ENCODE measurements around the gene SSTR5.
"Not testable (repeated sequence)": the region's sequence is repeated elsewhere in the genome, so short reads cannot be mapped to it uniquely, and the experiment has no call there.

Gene SSTR5

GRCh38 chr16:1072526-1073261 lies at the start of gene SSTR5:
SSTR5 (plus strand) TSS chr16:1072747; CDS start chr16:1078869, 6,122 bp downstream.
- Histone ChIP-seq H3K36me3 (ENCODE audit: insufficient read depth, low read length) (no peaks in the 10 kb centered on the region), H3K4me3 (no peak within 1 kb of the TSS), H3K9me3 (ENCODE audit: low read depth, low read length) (no peaks in the 10 kb centered on the region), H3K27ac (no peak within 1 kb of the TSS), H3K9ac (ENCODE audit: insufficient read length) (no peak within 1 kb of the TSS)
- TF ChIP-seq EZH2 (IDR thresholded peaks at IDR 0.05) (no peak), FOXP2 (optimal IDR thresholded peaks at IDR 0.05; ENCODE audit: control extremely low read depth, extremely low read length, insufficient read depth) (no peak), POLR2AphosphoS5 (IDR thresholded peaks at IDR 0.05; ENCODE audit: borderline replicate concordance, low read depth, low read length) (no peak)
- no peak for DNase-seq (ENCODE audit: low read depth, low spot score)

GRCh38 chr16:1024138-1024537 lies 48.4 kb upstream of the SSTR5 start:
- Histone ChIP-seq H3K27ac (no peak overlapping the region), H3K36me3 (ENCODE audit: insufficient read depth, low read length) (no peaks in the 10 kb centered on the region), H3K4me3 (no peak overlapping the region), H3K9me3 (ENCODE audit: low read depth, low read length) (no peaks in the 10 kb centered on the region), H3K9ac (ENCODE audit: insufficient read length) (no peak overlapping the region)
- TF ChIP-seq POLR2AphosphoS5 (IDR thresholded peaks at IDR 0.05; ENCODE audit: borderline replicate concordance, low read depth, low read length) (no peak), EZH2 (IDR thresholded peaks at IDR 0.05) (no peak), FOXP2 (optimal IDR thresholded peaks at IDR 0.05; ENCODE audit: control extremely low read depth, extremely low read length, insufficient read depth) (no peak)
- DNase-seq (ENCODE audit: low read depth, low spot score) = no peak

GRCh38 chr16:1025183-1025809 lies 47.3 kb upstream of the SSTR5 start:
- not testable (repeated sequence) for H3K9ac ChIP-seq (ENCODE audit: insufficient read length); H3K36me3 ChIP-seq (ENCODE audit: insufficient read depth, low read length); H3K27ac ChIP-seq; H3K4me3 ChIP-seq; H3K9me3 ChIP-seq (ENCODE audit: low read depth, low read length); DNase-seq (ENCODE audit: low read depth, low spot score)

GRCh38 chr16:1026057-1026783 lies 46.3 kb upstream of the SSTR5 start:
- no peaks in the 10 kb centered on the region for H3K36me3 ChIP-seq (ENCODE audit: insufficient read depth, low read length)
- H3K27ac ChIP-seq = no peak overlapping the region
- H3K9me3 ChIP-seq (ENCODE audit: low read depth, low read length) = no peaks in the 10 kb centered on the region
- TF ChIP-seq EZH2 (IDR thresholded peaks at IDR 0.05) (no peak), FOXP2 (optimal IDR thresholded peaks at IDR 0.05; ENCODE audit: control extremely low read depth, extremely low read length, insufficient read depth) (no peak), POLR2AphosphoS5 (IDR thresholded peaks at IDR 0.05; ENCODE audit: borderline replicate concordance, low read depth, low read length) (no peak)
- H3K9ac ChIP-seq (ENCODE audit: insufficient read length) = no peak overlapping the region
- no peak overlapping the region for H3K4me3 ChIP-seq
- no peak for DNase-seq (ENCODE audit: low read depth, low spot score)

- DNase-seq (ENCODE audit: low read depth, low spot score) = no peak
- H3K36me3 ChIP-seq (ENCODE audit: insufficient read depth, low read length) = no peaks in the 10 kb centered on the region
- H3K27ac ChIP-seq = no peak overlapping the region
- TF ChIP-seq POLR2AphosphoS5 (IDR thresholded peaks at IDR 0.05; ENCODE audit: borderline replicate concordance, low read depth, low read length) = no peak
- no peak for TF ChIP-seq FOXP2 (optimal IDR thresholded peaks at IDR 0.05; ENCODE audit: control extremely low read depth, extremely low read length, insufficient read depth)
- TF ChIP-seq EZH2 (IDR thresholded peaks at IDR 0.05) = no peak
- no peak overlapping the region for H3K9ac ChIP-seq (ENCODE audit: insufficient read length)
- no peak overlapping the region for H3K4me3 ChIP-seq
- no peaks in the 10 kb centered on the region for H3K9me3 ChIP-seq (ENCODE audit: low read depth, low read length)
These were observed 45.6 kb upstream of the SSTR5 start for GRCh38 chr16:1026784-1027500.

- H3K27ac ChIP-seq = no peak overlapping the region
- H3K4me3 ChIP-seq = no peak overlapping the region
- no peaks in the 10 kb centered on the region for H3K36me3 ChIP-seq (ENCODE audit: insufficient read depth, low read length)
- TF ChIP-seq POLR2AphosphoS5 (IDR thresholded peaks at IDR 0.05; ENCODE audit: borderline replicate concordance, low read depth, low read length) = no peak
- no peak for TF ChIP-seq FOXP2 (optimal IDR thresholded peaks at IDR 0.05; ENCODE audit: control extremely low read depth, extremely low read length, insufficient read depth)
- no peak for TF ChIP-seq EZH2 (IDR thresholded peaks at IDR 0.05)
- no peak overlapping the region for H3K9ac ChIP-seq (ENCODE audit: insufficient read length)
- no peak for DNase-seq (ENCODE audit: low read depth, low spot score)
- H3K9me3 ChIP-seq (ENCODE audit: low read depth, low read length) = no peaks in the 10 kb centered on the region
These were observed 45.1 kb upstream of the SSTR5 start for GRCh38 chr16:1027501-1027815.

GRCh38 chr16:1028056-1028455 lies 44.5 kb upstream of the SSTR5 start:
- TF ChIP-seq POLR2AphosphoS5 (IDR thresholded peaks at IDR 0.05; ENCODE audit: borderline replicate concordance, low read depth, low read length) = no peak
- H3K36me3 ChIP-seq (ENCODE audit: insufficient read depth, low read length) = no peaks in the 10 kb centered on the region
- H3K9me3 ChIP-seq (ENCODE audit: low read depth, low read length) = no peaks in the 10 kb centered on the region
- no peak overlapping the region for H3K9ac ChIP-seq (ENCODE audit: insufficient read length)
- H3K27ac ChIP-seq = no peak overlapping the region
- H3K4me3 ChIP-seq = no peak overlapping the region
- no peak for DNase-seq (ENCODE audit: low read depth, low spot score)

- Histone ChIP-seq H3K4me3 (no peak overlapping the region), H3K9ac (ENCODE audit: insufficient read length) (no peak overlapping the region), H3K36me3 (ENCODE audit: insufficient read depth, low read length) (no peaks in the 10 kb centered on the region), H3K27ac (no peak overlapping the region), H3K9me3 (ENCODE audit: low read depth, low read length) (no peaks in the 10 kb centered on the region)
- TF ChIP-seq EZH2 (IDR thresholded peaks at IDR 0.05) (no peak), POLR2AphosphoS5 (IDR thresholded peaks at IDR 0.05; ENCODE audit: borderline replicate concordance, low read depth, low read length) (no peak), FOXP2 (optimal IDR thresholded peaks at IDR 0.05; ENCODE audit: control extremely low read depth, extremely low read length, insufficient read depth) (no peak)
- no peak for DNase-seq (ENCODE audit: low read depth, low spot score)
These were observed 43.9 kb upstream of the SSTR5 start for GRCh38 chr16:1028524-1029258.

Measured in SK-N-MC (cell line).